ENCODE data around the gene PARD6B. TPM values are rescaled to one million over a fixed set of nuclear protein-coding genes. Genes with fewer than 3 reads are reported as not detected.
A peak's percentile ranks its signal among the peaks of the same experiment; 100 is the strongest.
"Not testable (repeated sequence)": the region's sequence is repeated elsewhere in the genome, so short reads cannot be mapped to it uniquely, and the experiment has no call there.

The PARD6B gene
- total RNA-seq, 1 donor from 2014 or later: 20.4 TPM

- FAIRE-seq; DNase-seq (ENCODE audit: low spot score in 2 of 2): not testable (repeated sequence)
Observed at GRCh38 chr20:50769551-50770085, 38.2 kb downstream of the PARD6B start.

GRCh38 chr20:50771419-50772080 lies 40.2 kb downstream of the PARD6B start:
- not testable (repeated sequence) for FAIRE-seq; DNase-seq (ENCODE audit: low spot score in 2 of 2)

- DNase-seq (ENCODE audit: low spot score in 2 of 2) (no peak), FAIRE-seq (no peak)
Observed at GRCh38 chr20:50772420-50773185, 41.2 kb downstream of the PARD6B start.

GRCh38 chr20:50774515-50774914 lies 43.1 kb downstream of the PARD6B start:
- no peak for FAIRE-seq
- no peak for DNase-seq (ENCODE audit: low spot score in 2 of 2)

- no peak for FAIRE-seq
- no peak for DNase-seq (ENCODE audit: low spot score in 2 of 2)
Observed at GRCh38 chr20:50776122-50776817, 44.9 kb downstream of the PARD6B start.

GRCh38 chr20:50777373-50777772 lies 46.0 kb downstream of the PARD6B start:
- DNase-seq (ENCODE audit: low spot score in 2 of 2) (no peak), FAIRE-seq (no peak)

GRCh38 chr20:50778994-50779393 lies 47.6 kb downstream of the PARD6B start:
- not testable (repeated sequence) for DNase-seq (ENCODE audit: low spot score in 2 of 2); FAIRE-seq

- FAIRE-seq: no peak
- no peak for DNase-seq (ENCODE audit: low spot score in 2 of 2)
Observed at GRCh38 chr20:50783390-50783789, 52.0 kb downstream of the PARD6B start.

- DNase-seq (ENCODE audit: low spot score in 2 of 2) (no peak), FAIRE-seq (no peak)
Observed at GRCh38 chr20:50783903-50784302, 52.5 kb downstream of the PARD6B start.

GRCh38 chr20:50784464-50784863 lies 53.1 kb downstream of the PARD6B start:
- FAIRE-seq: no peak

GRCh38 chr20:50786703-50787102 lies 55.3 kb downstream of the PARD6B start:
- FAIRE-seq (no peak), DNase-seq (ENCODE audit: low spot score in 2 of 2) (no peak)

More at GRCh38 chr20:50784464-50784863, 53.1 kb downstream of the PARD6B start:
- no peak for DNase-seq (ENCODE audit: low spot score in 2 of 2)

- no peak for FAIRE-seq
- DNase-seq (ENCODE audit: low spot score in 2 of 2): no peak
Observed at GRCh38 chr20:50787181-50787580, 55.8 kb downstream of the PARD6B start.

- FAIRE-seq (no peak), DNase-seq (ENCODE audit: low spot score in 2 of 2) (peak; percentile 38 to 39)
Observed at GRCh38 chr20:50788045-50788991, 56.9 kb downstream of the PARD6B start.

- no peak for FAIRE-seq
- DNase-seq (ENCODE audit: low spot score in 2 of 2): no peak
Observed at GRCh38 chr20:50789968-50790650, 58.7 kb downstream of the PARD6B start.

GRCh38 chr20:50790651-50791277 lies 59.4 kb downstream of the PARD6B start:
- FAIRE-seq: no peak
- DNase-seq (ENCODE audit: low spot score in 2 of 2): peak; percentile 82 to 87

- DNase-seq (ENCODE audit: low spot score in 2 of 2): peak in 1 of 2 donors; percentile 17
- no peak for FAIRE-seq
Observed at GRCh38 chr20:50792708-50793574, 61.6 kb downstream of the PARD6B start.

GRCh38 chr20:50793575-50794016 lies 62.2 kb downstream of the PARD6B start:
- FAIRE-seq; DNase-seq (ENCODE audit: low spot score in 2 of 2): not testable (repeated sequence)
